Heart right ventricle (tissue), 16 donors: ENCODE results near the gene HOXC10. TPM values are rescaled to one million over a fixed set of nuclear protein-coding genes. Genes with fewer than 3 reads are reported as not detected.

ENCODE experiments used
- ATAC-seq, 8 donors: fragments of 200-7000 bp; cut with Tn5 transposase; one replicate each; pipeline ENCODE4 v1.9.1; 2020; ENCODE audit warnings: mild to moderate bottlenecking in 8 of 8, moderate library complexity in 8 of 8, moderate number of reproducible peaks in 1 of 8
- DNase-seq, 2 donors: peaks; one replicate each; pipeline ENCODE4 v3.0.0-alpha.2; 2020
- H3K27ac ChIP-seq, 10 donors: fragments of 200-600 bp; sonication (generic) in 2 of 10; one replicate each; pipeline versions ENCODE4 v1.5.0 to v1.8.0; 2020 to 2022; ENCODE audit warnings: mild to moderate bottlenecking in 3 of 10
- H3K27me3 ChIP-seq, 7 donors: fragments of 200-600 bp; one replicate each; pipeline ENCODE4 v1.8.0; 2021 to 2022; ENCODE audit warnings: mild to moderate bottlenecking in 2 of 7
- H3K36me3 ChIP-seq, 9 donors: fragments of 200-600 bp; sonication (generic) in 1 of 9; one replicate each; pipeline versions ENCODE4 v1.5.0 to v1.8.0; 2020 to 2022; ENCODE audit warnings: mild to moderate bottlenecking in 2 of 9
- H3K4me1 ChIP-seq, 9 donors: fragments of 200-600 bp; sonication (generic) in 1 of 9; one replicate each; pipeline versions ENCODE4 v1.5.0 to v1.8.0; 2020 to 2022; ENCODE audit warnings: mild to moderate bottlenecking in 4 of 9
- H3K4me3 ChIP-seq, 10 donors: fragments of 200-600 bp; sonication (generic) in 2 of 10; one replicate each; pipeline versions ENCODE4 v1.5.0 to v1.8.0; 2020 to 2022; ENCODE audit warnings: mild to moderate bottlenecking in 7 of 10, moderate library complexity in 2 of 10
- H3K9me3 ChIP-seq, 11 donors: fragments of 200-600 bp in 10 of 11; sonication (generic) in 2 of 11; one replicate each; pipeline versions ENCODE4 v1.5.0 to v1.8.0; 2013 to 2022; ENCODE audit warnings: mild to moderate bottlenecking in 2 of 11, control low read depth in 1 of 11, moderate library complexity in 1 of 11
- CTCF ChIP-seq, 9 donors: fragments of 200-600 bp; sonication (generic) in 2 of 9; IDR thresholded peaks; one replicate each; pipeline versions ENCODE4 v1.5.0 to v1.8.0; 2021 to 2022; ENCODE audit warnings: antibody characterized with exemption in 9 of 9, mild to moderate bottlenecking in 5 of 9, moderate library complexity in 1 of 9
- whole genome bisulfite sequencing, 2 donors: extraction: QIAGEN DNeasy Blood & Tissue Kit; methylation state at CpG; one replicate each; pipeline ENCODE4 v1.1.7; 2013; ENCODE audit warnings: inconsistent platforms in 1 of 2; 5-methylcytosine and 5-hydroxymethylcytosine counted together
- intact Hi-C, 10 donors: fragments of 100-400 bp; cut with DNase I; formaldehyde crosslinking; loops; one replicate each; pipeline versions ENCODE4 v1.11.1 to v1.14.2; 2022
- polyA plus RNA-seq, 2 donors: library from polyadenylated mRNA; stranded (reverse); fragments of 200-250 nt; gene quantifications; one replicate each; pipeline ENCODE4 v1.2.3, GENCODE V29; 2013
- total RNA-seq, 10 donors: library from RNA; stranded (reverse); fragmentation: NEBNext Ultra II Directional in 3 of 10; extraction: Animal tissue kit (Norgen Biotek cat#: 25700) in 3 of 10; gene quantifications; one replicate each; pipeline versions ENCODE4 v1.2.1 to v1.2.4, GENCODE V29; 2021 to 2023
- donor health status: Arrhythmogenic right ventricular cardiomyopathy.
- donor health status: ischemic (EF 13 %, LVEDD 7.1; RV severe dilation, severe dysfunction).
- donor health status: healthy with polysubstance abuse.
- donor health status: DM: no; HTN: yes; CAD: no.
- donor health status: DM: no; HTN: no; CAD: no.
- donor health status: ischemic (EF 25% LVEDD 6.9; RV normal size, moderate dysfunction).
- donor health status: ischemic (EF 25% LVEDD 5.7; RV mildly dilated, moderate dysfunction).
- donor health status: healthy.
- donor health status: DM: yes; HTN: yes; CAD: no.
- donor health status: Ischemic cardiomyopathy.
- donor health status: ischemic (EF 35%, LVEDD 5.7; RV mildly dilated, moderate dysfunction).
- donor health status: nonischemic (EF 11% LVEDD 7.7; RV severe dilation, severe dysfunction).
- donor health status: DM: yes; HTN: yes; CAD: no.
- donor health status: PGD.
- donor health status: ischemic (EF 29% LVEDD 5.4; RV normal size, mild dysfunction).
- donor health status: nonischemic (EF 23%, LVEDD 6.1; RV moderate dilation, normal function).

Gene HOXC10
- total and polyA plus RNA-seq, 12 donors: not detected

GRCh38 chr12:53944209-53944608 is 40.7 kb upstream of the HOXC10 start:
- DNase-seq (no peak), ATAC-seq (no peak)
- Histone ChIP-seq H3K36me3 (no peaks in the 10 kb centered on the region), H3K9me3 (no peaks in the 10 kb centered on the region), H3K27ac (no peak overlapping the region), H3K4me1 (no peaks in the 10 kb centered on the region), H3K27me3 (peaks cover 54 to 100% (median 100%) of the 10 kb centered on the region in 7 donors), H3K4me3 (no peak overlapping the region)
- intact Hi-C loops: no loop called here
- 11 to 15% methylated on average over 4 of the region's 4 CpGs for WGBS, 2 donors
- TF ChIP-seq CTCF (IDR thresholded peaks at IDR 0.05): no peak

GRCh38 chr12:53944907-53945847 is 39.8 kb upstream of the HOXC10 start:
- intact Hi-C loops: no loop called here
- Histone ChIP-seq H3K36me3 (no peaks in the 10 kb centered on the region), H3K27ac (no peak overlapping the region), H3K27me3 (peaks cover 51 to 100% (median 100%) of the 10 kb centered on the region in 7 donors), H3K4me3 (no peak overlapping the region), H3K4me1 (no peaks in the 10 kb centered on the region), H3K9me3 (no peaks in the 10 kb centered on the region)
- DNase-seq (no peak), ATAC-seq (no peak)
- 3 to 6% methylated on average over 51 of the region's 51 CpGs for WGBS, 2 donors
- TF ChIP-seq CTCF (IDR thresholded peaks at IDR 0.05): no peak

- Histone ChIP-seq H3K4me3 (no peak overlapping the region), H3K27ac (no peak overlapping the region)
- intact Hi-C loops: no loop called here
These were observed 37.2 kb upstream of the HOXC10 start for GRCh38 chr12:53947743-53948142.

More at GRCh38 chr12:53947743-53948142, 37.2 kb upstream of the HOXC10 start:
- TF ChIP-seq CTCF (IDR thresholded peaks at IDR 0.05): no peak
- no peak for DNase-seq
- Histone ChIP-seq H3K4me1 (peaks cover 0 to 14% (median 6%) of the 10 kb centered on the region in 9 donors), H3K27me3 (peaks cover 69 to 100% (median 100%) of the 10 kb centered on the region in 7 donors), H3K9me3 (no peaks in the 10 kb centered on the region), H3K36me3 (no peaks in the 10 kb centered on the region)
- no peak for ATAC-seq
